ENCODE results near the gene TMEM256. TPM values are rescaled to one million over a fixed set of nuclear protein-coding genes. Genes with fewer than 3 reads are reported as not detected.

TMEM256 gene
- total RNA-seq, 2 experiments from 2014 or later: 42.7 to 44.3 TPM

GRCh38 chr17:7406235-7406825 lies 2.4 kb upstream of the TMEM256 start:
- H3K9me3 Mint-ChIP-seq: no peaks in the 10 kb centered on the region
- H3K36me3 Mint-ChIP-seq: peaks cover 2% of the 10 kb centered on the region
- no peak overlapping the region for H3K27ac Mint-ChIP-seq
- H3K27me3 Mint-ChIP-seq: no peaks in the 10 kb centered on the region
- H3K4me3 Mint-ChIP-seq: peak overlapping the region; percentile 44
- DNase-seq: no peak
- peaks cover 16% of the 10 kb centered on the region for H3K4me1 Mint-ChIP-seq

GRCh38 chr17:7405350-7406234 lies 1.7 kb upstream of the TMEM256 start:
- Mint-ChIP-seq H3K4me1 (peaks cover 16% of the 10 kb centered on the region), H3K4me3 (peak overlapping the region; percentile 81), H3K27ac (no peak overlapping the region), H3K27me3 (no peaks in the 10 kb centered on the region), H3K9me3 (no peaks in the 10 kb centered on the region), H3K36me3 (peaks cover 2% of the 10 kb centered on the region)
- DNase-seq: no peak

GRCh38 chr17:7404737-7405349 lies 946 bp upstream of the TMEM256 start:
- H3K36me3 Mint-ChIP-seq: peaks cover 2% of the 10 kb centered on the region

GRCh38 chr17:7403727-7403976 lies 245 bp downstream of the TMEM256 start:
- H3K9me3 Mint-ChIP-seq: no peaks in the 10 kb centered on the region
- DNase-seq: no peak
- H3K27ac Mint-ChIP-seq: peak overlapping the region; percentile 82
- peaks cover 16% of the 10 kb centered on the region for H3K4me1 Mint-ChIP-seq
- peaks cover 2% of the 10 kb centered on the region for H3K36me3 Mint-ChIP-seq
- H3K4me3 Mint-ChIP-seq: peak overlapping the region; percentile 95
- H3K27me3 Mint-ChIP-seq: no peaks in the 10 kb centered on the region

More at GRCh38 chr17:7404737-7405349, 946 bp upstream of the TMEM256 start:
- peak; percentile 72 for DNase-seq
- Mint-ChIP-seq H3K27ac (peak overlapping the region; percentile 95), H3K27me3 (no peaks in the 10 kb centered on the region), H3K4me3 (peak overlapping the region; percentile 95), H3K9me3 (no peaks in the 10 kb centered on the region), H3K4me1 (peaks cover 16% of the 10 kb centered on the region)

- Mint-ChIP-seq H3K4me1 (peaks cover 16% of the 10 kb centered on the region), H3K36me3 (peaks cover 2% of the 10 kb centered on the region), H3K4me3 (peak overlapping the region; percentile 95), H3K9me3 (no peaks in the 10 kb centered on the region), H3K27me3 (no peaks in the 10 kb centered on the region), H3K27ac (peak overlapping the region; percentile 82)
- peak; percentile 21 for DNase-seq
Observed at GRCh38 chr17:7403043-7403726, 712 bp downstream of the TMEM256 start.

GRCh38 chr17:7398612-7399011 lies 5.3 kb downstream of the TMEM256 start:
- H3K27ac Mint-ChIP-seq: no peak overlapping the region
- H3K36me3 Mint-ChIP-seq: peaks cover 2% of the 10 kb centered on the region
- peaks cover 14% of the 10 kb centered on the region for H3K4me1 Mint-ChIP-seq
- H3K27me3 Mint-ChIP-seq: no peaks in the 10 kb centered on the region
- no peak for DNase-seq
- no peaks in the 10 kb centered on the region for H3K9me3 Mint-ChIP-seq
- H3K4me3 Mint-ChIP-seq: no peak overlapping the region

- no peak overlapping the region for H3K27ac Mint-ChIP-seq
- DNase-seq: no peak
Observed at GRCh38 chr17:7396147-7396546, 7.8 kb downstream of the TMEM256 start.

GRCh38 chr17:7394452-7395191 lies 9.3 kb downstream of the TMEM256 start, which contains the start of gene PLSCR3:
Gene PLSCR3 (minus strand): TSS chr17:7394525. CDS start chr17:7394110, 415 bp downstream.
- H3K27ac Mint-ChIP-seq: peak within 1 kb of the TSS; percentile 92
- H3K9me3 Mint-ChIP-seq: no peaks in the 10 kb centered on the region
- peaks cover 11% of the 10 kb centered on the region for H3K36me3 Mint-ChIP-seq
- no peaks in the 10 kb centered on the region for H3K27me3 Mint-ChIP-seq
- H3K4me1 Mint-ChIP-seq: peaks cover 24% of the 10 kb centered on the region
- DNase-seq: peak; percentile 92
- peak within 1 kb of the TSS; percentile 94 for H3K4me3 Mint-ChIP-seq

More at GRCh38 chr17:7396147-7396546, 7.8 kb downstream of the TMEM256 start:
- no peak overlapping the region for H3K4me3 Mint-ChIP-seq
- peaks cover 8% of the 10 kb centered on the region for H3K36me3 Mint-ChIP-seq
- H3K9me3 Mint-ChIP-seq: no peaks in the 10 kb centered on the region
- H3K27me3 Mint-ChIP-seq: no peaks in the 10 kb centered on the region
- H3K4me1 Mint-ChIP-seq: peaks cover 22% of the 10 kb centered on the region

GRCh38 chr17:7393613-7394451 lies 10.1 kb downstream of the TMEM256 start:
- Mint-ChIP-seq H3K36me3 (peaks cover 11% of the 10 kb centered on the region), H3K9me3 (no peaks in the 10 kb centered on the region), H3K4me3 (peak overlapping the region; percentile 94), H3K4me1 (peaks cover 24% of the 10 kb centered on the region), H3K27ac (peak overlapping the region; percentile 92), H3K27me3 (no peaks in the 10 kb centered on the region)
- peak; percentile 42 for DNase-seq

GRCh38 chr17:7392696-7393612 lies 10.9 kb downstream of the TMEM256 start:
- no peaks in the 10 kb centered on the region for H3K9me3 Mint-ChIP-seq
- DNase-seq: no peak
- peaks cover 24% of the 10 kb centered on the region for H3K4me1 Mint-ChIP-seq
- no peaks in the 10 kb centered on the region for H3K27me3 Mint-ChIP-seq
- peak overlapping the region; percentile 94 for H3K4me3 Mint-ChIP-seq
- H3K27ac Mint-ChIP-seq: peak overlapping the region; percentile 52
- peaks cover 12% of the 10 kb centered on the region for H3K36me3 Mint-ChIP-seq

- Mint-ChIP-seq H3K4me3 (no peak overlapping the region), H3K4me1 (peaks cover 24% of the 10 kb centered on the region), H3K9me3 (no peaks in the 10 kb centered on the region), H3K27me3 (no peaks in the 10 kb centered on the region), H3K36me3 (peaks cover 12% of the 10 kb centered on the region), H3K27ac (no peak overlapping the region)
- DNase-seq: no peak
Observed at GRCh38 chr17:7391307-7391706, 12.6 kb downstream of the TMEM256 start.

- H3K27me3 Mint-ChIP-seq: no peaks in the 10 kb centered on the region
- H3K27ac Mint-ChIP-seq: no peak overlapping the region
- DNase-seq: no peak
- H3K4me3 Mint-ChIP-seq: no peak overlapping the region
- H3K36me3 Mint-ChIP-seq: peaks cover 12% of the 10 kb centered on the region
- H3K4me1 Mint-ChIP-seq: peaks cover 21% of the 10 kb centered on the region
- H3K9me3 Mint-ChIP-seq: no peaks in the 10 kb centered on the region
Observed at GRCh38 chr17:7389924-7390910, 13.7 kb downstream of the TMEM256 start.
